Gastroesophageal sphincter (tissue), 4 donors: ENCODE data around the gene CLDN18. TPM values are rescaled to one million over a fixed set of nuclear protein-coding genes. Genes with fewer than 3 reads are reported as not detected.

Experiments used
- ATAC-seq: fragments of 150-250 bp; one replicate; pipeline ENCODE4 v1.9.1; 2016; ENCODE audit warnings: mild to moderate bottlenecking, moderate library complexity
- H3K27ac ChIP-seq, 4 donors: fragments of 200-600 bp; sonication (generic) in 3 of 4; 1 replicate in 3 of 4; 2 replicates in 1 of 4; pipeline ENCODE4 v1.5.1; 2016 to 2019
- H3K27me3 ChIP-seq: fragments of 200-600 bp; sonication (generic); one replicate; pipeline ENCODE4 v1.5.1; 2019
- H3K36me3 ChIP-seq, 2 donors: fragments of 200-600 bp; sonication (generic); one replicate each; pipeline ENCODE4 v1.5.1; 2019; ENCODE audit warnings: control low read depth in 1 of 2
- H3K4me1 ChIP-seq, 3 donors: fragments of 200-600 bp; sonication (generic); 1 replicate in 2 of 3; 2 replicates in 1 of 3; pipeline ENCODE4 v1.5.1; 2016 to 2019; ENCODE audit warnings: control low read depth in 2 of 3
- H3K4me3 ChIP-seq, 2 donors: fragments of 200-600 bp; sonication (generic); one replicate each; pipeline ENCODE4 v1.5.1; 2019; ENCODE audit warnings: mild to moderate bottlenecking in 1 of 2, moderate library complexity in 1 of 2
- H3K9me3 ChIP-seq, 3 donors: fragments of 200-600 bp; sonication (generic); one replicate each; pipeline ENCODE4 v1.5.1; 2017 to 2019; ENCODE audit warnings: control low read depth in 2 of 3
- EP300 ChIP-seq: sonication (generic); formaldehyde crosslinking; IDR thresholded peaks from one replicate; pipeline ENCODE4 v1.6.1; 2017; ENCODE audit warnings: antibody characterized with exemption, mild to moderate bottlenecking
- POLR2A ChIP-seq, 2 donors: fragments of 450-650 bp; IDR thresholded peaks; one replicate each; pipeline ENCODE4 v1.6.1; 2017; ENCODE audit warnings: antibody characterized with exemption in 2 of 2, mild to moderate bottlenecking in 2 of 2, moderate library complexity in 1 of 2
- POLR2AphosphoS5 ChIP-seq: sonication (generic); formaldehyde crosslinking; IDR thresholded peaks from one replicate; pipeline ENCODE4 v1.6.1; 2017; ENCODE audit warnings: antibody characterized with exemption
- WGBS, 2 donors: methylation state at CpG; one replicate each; pipeline ENCODE4 v1.1.5; 2018; ENCODE audit warnings: low coverage in 1 of 2; 5-methylcytosine and 5-hydroxymethylcytosine counted together
- total RNA-seq, 4 donors: library from RNA; depleted of rRNA; stranded (reverse); fragments of >200 nt; gene quantifications; one replicate each; pipeline ENCODE4 v1.1.0, GENCODE V29; 2016
- TF ChIP-seq, protein P1 (sequence below), 4 experiments: fragments of 200-600 bp in 2 of 4; fragments of 450-650 bp in 2 of 4; sonication (generic) in 1 of 4; IDR thresholded peaks; one replicate each; pipeline ENCODE4 v1.5.1; 2017 to 2019; ENCODE audit warnings: antibody characterized with exemption in 4 of 4, mild to moderate bottlenecking in 2 of 4, moderate library complexity in 2 of 4

Gene CLDN18
- total RNA-seq, 4 donors from 2014 or later, result not detected

DNA sequence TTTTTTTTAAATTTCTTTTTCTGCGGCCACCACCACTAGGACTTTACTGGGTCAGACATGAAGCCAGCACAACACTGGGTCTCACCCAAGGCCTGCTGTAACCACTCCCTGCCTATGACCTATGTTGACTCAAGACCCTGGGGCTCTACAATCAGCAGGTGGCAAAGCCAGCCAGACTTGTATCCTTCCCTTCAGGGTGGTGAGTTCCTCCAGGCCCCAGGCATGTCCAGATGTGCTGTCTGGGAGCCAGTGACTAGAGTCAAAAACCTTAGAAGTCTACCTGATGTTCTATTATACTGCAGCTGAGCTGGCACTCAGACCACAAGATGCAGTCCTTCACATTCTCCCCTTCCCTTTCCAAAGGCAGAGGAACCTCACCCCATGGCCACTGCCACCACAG, 31.6 kb upstream of the CLDN18 start:
- 86% methylated on average over 1 of the region's 1 CpG; no CpG with 5 or more reads in 1 of the 2 donors for WGBS, 2 donors
- Histone ChIP-seq H3K4me1 (no peaks in the 10 kb centered on the region), H3K27me3 (peaks cover 4% of the 10 kb centered on the region), H3K4me3 (no peak overlapping the region), H3K27ac (no peak overlapping the region), H3K9me3 (peaks cover 0 to 22% (median 0%) of the 10 kb centered on the region in 3 donors), H3K36me3 (no peaks in the 10 kb centered on the region)
- TF ChIP-seq EP300 (no peak), POLR2A (IDR thresholded peaks at IDR 0.05) (no peak), POLR2AphosphoS5 (no peak)
- TF ChIP-seq, protein P1, sequence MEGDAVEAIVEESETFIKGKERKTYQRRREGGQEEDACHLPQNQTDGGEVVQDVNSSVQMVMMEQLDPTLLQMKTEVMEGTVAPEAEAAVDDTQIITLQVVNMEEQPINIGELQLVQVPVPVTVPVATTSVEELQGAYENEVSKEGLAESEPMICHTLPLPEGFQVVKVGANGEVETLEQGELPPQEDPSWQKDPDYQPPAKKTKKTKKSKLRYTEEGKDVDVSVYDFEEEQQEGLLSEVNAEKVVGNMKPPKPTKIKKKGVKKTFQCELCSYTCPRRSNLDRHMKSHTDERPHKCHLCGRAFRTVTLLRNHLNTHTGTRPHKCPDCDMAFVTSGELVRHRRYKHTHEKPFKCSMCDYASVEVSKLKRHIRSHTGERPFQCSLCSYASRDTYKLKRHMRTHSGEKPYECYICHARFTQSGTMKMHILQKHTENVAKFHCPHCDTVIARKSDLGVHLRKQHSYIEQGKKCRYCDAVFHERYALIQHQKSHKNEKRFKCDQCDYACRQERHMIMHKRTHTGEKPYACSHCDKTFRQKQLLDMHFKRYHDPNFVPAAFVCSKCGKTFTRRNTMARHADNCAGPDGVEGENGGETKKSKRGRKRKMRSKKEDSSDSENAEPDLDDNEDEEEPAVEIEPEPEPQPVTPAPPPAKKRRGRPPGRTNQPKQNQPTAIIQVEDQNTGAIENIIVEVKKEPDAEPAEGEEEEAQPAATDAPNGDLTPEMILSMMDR (IDR thresholded peaks at IDR 0.05), result no peak
- no peak for ATAC-seq

DNA sequence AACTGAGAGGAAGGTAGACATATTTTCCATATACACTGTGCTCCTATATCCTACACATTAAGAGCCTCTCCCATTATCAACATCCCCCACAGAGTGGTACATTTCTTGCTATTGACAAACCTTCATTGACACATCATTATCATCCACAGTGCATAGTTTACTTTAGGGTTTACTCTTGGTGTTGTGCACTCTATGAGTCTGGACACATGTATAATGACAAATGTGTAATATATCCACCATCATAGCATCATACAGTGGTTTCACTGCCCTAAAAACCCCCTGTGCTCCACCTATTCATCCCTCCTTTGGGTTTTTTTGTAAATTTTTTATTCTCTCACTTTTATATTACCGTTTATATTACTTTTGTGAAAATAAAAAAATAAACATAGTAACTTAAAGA, 22.2 kb upstream of the CLDN18 start:
- Histone ChIP-seq H3K4me3 (no peak overlapping the region), H3K27ac (no peak overlapping the region), H3K4me1 (no peaks in the 10 kb centered on the region), H3K36me3 (no peaks in the 10 kb centered on the region), H3K27me3 (no peaks in the 10 kb centered on the region), H3K9me3 (no peaks in the 10 kb centered on the region)
- ATAC-seq, result no peak
- TF ChIP-seq POLR2AphosphoS5, result no peak
- no peak for TF ChIP-seq POLR2A (IDR thresholded peaks at IDR 0.05)
- 0% methylated on average over 1 of the region's 1 CpG for WGBS, 2 donors

DNA sequence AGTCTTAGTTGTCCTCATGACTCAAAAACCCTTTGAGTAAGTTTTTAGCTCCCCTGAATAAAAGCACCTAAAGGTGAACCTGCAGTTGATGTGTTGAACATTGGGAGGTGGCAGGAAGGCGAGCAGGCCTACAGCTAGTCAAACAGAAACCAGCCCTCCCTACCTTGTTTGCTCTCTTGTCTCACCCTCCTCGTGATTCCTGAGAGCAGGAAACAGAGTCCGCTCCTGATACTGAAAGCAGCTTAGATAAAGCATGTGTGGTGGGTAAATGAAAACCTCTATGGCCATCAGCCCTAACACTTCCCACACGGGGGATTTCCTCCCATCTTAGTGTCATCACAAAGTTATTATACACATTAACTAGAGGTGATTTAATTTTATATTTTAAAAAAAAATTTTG, 21.8 kb upstream of the CLDN18 start:
- no peak for TF ChIP-seq POLR2A (IDR thresholded peaks at IDR 0.05)
- TF ChIP-seq EP300, result no peak
- TF ChIP-seq, protein P1 (IDR thresholded peaks at IDR 0.05), result no peak
- TF ChIP-seq POLR2AphosphoS5, result no peak
- no peaks in the 10 kb centered on the region for H3K4me1 ChIP-seq
- no peaks in the 10 kb centered on the region for H3K36me3 ChIP-seq
- no peak overlapping the region for H3K4me3 ChIP-seq
- peaks cover 0 to under 1% (median 0%) of the 10 kb centered on the region in 3 donors for H3K9me3 ChIP-seq
- no peaks in the 10 kb centered on the region for H3K27me3 ChIP-seq
- H3K27ac ChIP-seq, result no peak overlapping the region
- ATAC-seq, result no peak
- WGBS, 2 donors, result 69 to 70% methylated on average over 3 to 4 of the region's 4 CpGs

DNA sequence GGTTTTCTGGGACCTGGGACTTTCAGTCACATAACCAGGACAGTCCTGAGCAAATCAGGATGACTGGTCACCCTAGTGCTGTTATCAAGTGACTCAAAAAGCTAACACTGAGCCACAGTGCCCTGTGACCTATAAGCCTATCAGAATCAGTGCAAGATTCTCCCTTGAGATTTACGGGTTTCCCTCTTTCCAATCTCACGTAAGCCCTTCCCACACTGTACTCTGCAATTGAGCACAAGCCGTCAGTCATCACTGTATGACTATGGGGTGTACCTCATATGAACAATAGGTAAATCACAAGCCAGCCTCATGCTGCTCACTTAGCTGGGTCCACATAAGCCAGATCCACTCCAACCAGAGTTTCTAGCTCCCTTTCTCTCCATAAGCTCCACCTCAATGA, 21.0 kb upstream of the CLDN18 start:
- Histone ChIP-seq H3K4me1 (no peaks in the 10 kb centered on the region), H3K9me3 (peaks cover 0 to 9% (median 0%) of the 10 kb centered on the region in 3 donors), H3K4me3 (no peak overlapping the region), H3K27ac (no peak overlapping the region), H3K36me3 (no peaks in the 10 kb centered on the region), H3K27me3 (no peaks in the 10 kb centered on the region)
- no peak for ATAC-seq
- TF ChIP-seq POLR2A (IDR thresholded peaks at IDR 0.05), result no peak
- TF ChIP-seq, protein P1 (IDR thresholded peaks at IDR 0.05), result no peak
- TF ChIP-seq EP300, result no peak
- no peak for TF ChIP-seq POLR2AphosphoS5
- 75 to 100% methylated on average over 2 to 3 of the region's 3 CpGs for WGBS, 2 donors

DNA sequence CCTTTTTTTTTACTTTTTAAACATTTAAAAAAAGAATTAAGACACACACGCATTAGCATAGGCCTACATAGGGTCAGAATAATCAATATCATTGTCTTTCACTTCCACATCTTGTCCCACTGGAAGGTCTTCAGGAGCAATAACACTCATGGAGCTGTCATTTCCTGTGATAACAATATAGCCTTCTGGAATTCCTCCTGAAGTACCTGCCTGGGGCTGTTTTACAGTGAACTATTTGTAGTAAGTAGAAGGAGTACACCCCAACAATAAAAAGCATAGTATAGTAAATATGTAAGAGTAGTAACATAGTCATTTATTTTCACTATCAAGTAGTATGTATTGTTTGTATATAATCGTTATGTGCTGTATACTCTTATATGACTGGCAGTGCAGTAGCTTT, 19.5 kb upstream of the CLDN18 start:
- Histone ChIP-seq H3K4me1 (no peaks in the 10 kb centered on the region), H3K27ac (no peak overlapping the region), H3K4me3 (no peak overlapping the region), H3K9me3 (peaks cover 0 to 15% (median 2%) of the 10 kb centered on the region in 3 donors), H3K27me3 (no peaks in the 10 kb centered on the region), H3K36me3 (no peaks in the 10 kb centered on the region)
- TF ChIP-seq, protein P1 (IDR thresholded peaks at IDR 0.05), result no peak
- 83 to 93% methylated on average over 2 of the region's 2 CpGs for WGBS, 2 donors
- ATAC-seq, result no peak
